GM23248 (cell line): Measurements from ENCODE around the gene RHOBTB1.

ENCODE experiments used
- EZH2 ChIP-seq: fragments of 200-600 bp; sonication (generic); IDR thresholded peaks from 2 replicates; pipeline ENCODE4 v1.6.1; 2018; ENCODE audit warnings: antibody characterized with exemption, mild to moderate bottlenecking; ENCODE audit not compliant: insufficient read depth, poor library complexity, severe bottlenecking
- EZH2phosphoT487 ChIP-seq: fragments of 200-600 bp; sonication (generic); IDR thresholded peaks from 2 replicates; pipeline ENCODE4 v1.6.1; 2018; ENCODE audit warnings: antibody characterized with exemption, moderate library complexity, mild to moderate bottlenecking, low read depth; ENCODE audit not compliant: insufficient read depth

DNA sequence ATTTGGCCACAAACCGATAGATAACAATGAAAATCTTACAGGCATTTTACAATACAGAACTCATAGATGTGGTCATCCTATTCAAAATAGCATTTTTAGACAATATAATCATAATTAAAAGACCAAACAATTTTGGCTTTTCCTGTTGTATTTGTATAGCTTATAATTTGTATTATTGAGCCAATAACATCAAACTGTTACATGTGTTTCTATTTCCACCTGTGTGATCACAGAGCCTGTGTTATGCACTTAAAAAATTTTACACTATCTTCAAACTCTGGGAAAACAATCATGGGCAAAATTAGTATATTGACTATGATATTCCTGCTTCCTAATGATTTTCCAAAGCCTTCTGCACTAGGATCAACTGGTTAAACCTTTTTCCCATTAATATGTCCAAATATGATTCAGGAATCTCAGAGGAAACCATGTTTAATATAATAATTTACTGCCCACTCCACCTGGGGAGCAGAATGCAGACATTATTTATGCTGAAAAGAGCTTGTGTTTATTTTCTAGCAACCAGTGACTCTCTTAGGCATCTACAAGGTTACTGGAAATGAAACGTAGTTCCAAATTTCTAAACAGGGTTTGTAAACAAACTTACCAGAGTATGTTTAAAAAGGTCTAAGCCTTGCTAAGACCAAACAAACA lies 1.7 kb downstream of the RHOBTB1 start:
- TF ChIP-seq EZH2phosphoT487 (no peak), EZH2 (no peak)
